H1 (cell line): ENCODE data around the gene OR2A12. TPM values are rescaled to one million over a fixed set of nuclear protein-coding genes. Genes with fewer than 3 reads are reported as not detected.

Experiments used
- CTCF ChIA-PET: fragments of 300-600 bp; sonication (Branson Sonifier 250); formaldehyde crosslinking; loops from one replicate; lab custom pipeline; 2021; ENCODE audit not compliant: partially characterized antibody; lab: Charles Lee
- POLR2A ChIA-PET: fragments of 300-600 bp; sonication (Branson Sonifier 250); formaldehyde crosslinking; loops from one replicate; lab custom pipeline; 2021; ENCODE audit warnings: inconsistent platforms; ENCODE audit not compliant: partially characterized antibody; lab: Charles Lee
- DNase-seq, 2 experiments: peaks; one replicate each; pipeline versions ENCODE4 v3.0.0 to v3.0.0-alpha.2; 2010 to 2022; ENCODE audit warnings: low spot score in 2 of 2, low read depth in 1 of 2, mixed read lengths in 1 of 2
- FAIRE-seq: peaks from 2 replicates; lab custom pipeline; 2011; peaks lifted over from hg19 to GRCh38; lab: Jason Lieb, UNC
- H2AFZ ChIP-seq: 2 replicates; pipeline ENCODE4 v1.8.1; 2012; ENCODE audit warnings: low read length, inconsistent platforms
- H2AK5ac ChIP-seq: 2 replicates; pipeline ENCODE4 v1.6.1; 2013; ENCODE audit warnings: low read depth, low read length
- H2BK120ac ChIP-seq: replicated peaks from 2 replicates; pipeline ENCODE3; 2013; ENCODE audit warnings: low read depth, low read length, inconsistent platforms
- H2BK12ac ChIP-seq: 2 replicates; pipeline ENCODE4 v1.6.1; 2013; ENCODE audit warnings: low read depth, low read length
- H2BK15ac ChIP-seq: 2 replicates; pipeline ENCODE4 v1.6.1; 2013; ENCODE audit warnings: low read length
- H2BK20ac ChIP-seq: 2 replicates; pipeline ENCODE4 v1.6.1; 2013; ENCODE audit warnings: low read length
- H2BK5ac ChIP-seq: 2 replicates; pipeline ENCODE4 v1.6.1; 2013; ENCODE audit warnings: low read depth, low read length
- H3K14ac ChIP-seq: 2 replicates; pipeline ENCODE4 v1.6.1; 2013; ENCODE audit warnings: inconsistent platforms; ENCODE audit not compliant: insufficient read length
- H3K18ac ChIP-seq: 2 replicates; pipeline ENCODE4 v1.6.1; 2013; ENCODE audit warnings: low read length; ENCODE audit errors: extremely low read depth
- H3K23ac ChIP-seq: 2 replicates; pipeline ENCODE4 v1.6.1; 2013; ENCODE audit warnings: inconsistent platforms; ENCODE audit not compliant: insufficient read length
- H3K23me2 ChIP-seq: 2 replicates; pipeline ENCODE4 v1.6.1; 2013; ENCODE audit warnings: low read depth, low read length
- H3K27ac ChIP-seq: 2 replicates; pipeline ENCODE4 v1.6.1; 2011; ENCODE audit warnings: low read depth, low read length, inconsistent platforms
- H3K27me3 ChIP-seq, 4 experiments: replicated peaks in 1 of 4; 1 replicate in 1 of 4; 2 replicates in 3 of 4; pipeline versions ENCODE4 v1.6.1 to v1.8.1; 2011 to 2013; ENCODE audit warnings: low read length in 3 of 4, mild to moderate bottlenecking in 3 of 4, inconsistent platforms in 2 of 4, mixed read lengths in 2 of 4, moderate library complexity in 1 of 4; ENCODE audit not compliant: control insufficient read depth in 3 of 4, insufficient read depth in 3 of 4; ENCODE audit errors: extremely low read depth in 1 of 4
- H3K36me3 ChIP-seq, 4 experiments: 2 replicates each; pipeline versions ENCODE4 v1.6.1 to v1.8.1; 2011 to 2013; ENCODE audit warnings: mild to moderate bottlenecking in 4 of 4, low read length in 3 of 4, moderate library complexity in 2 of 4, control low read depth in 1 of 4, inconsistent platforms in 1 of 4; ENCODE audit not compliant: insufficient read depth in 4 of 4, control insufficient read depth in 2 of 4
- H3K4ac ChIP-seq: replicated peaks from 2 replicates; pipeline ENCODE3; 2013; ENCODE audit warnings: low read length, low read depth, mixed read lengths, inconsistent platforms; ENCODE audit not compliant: insufficient read length
- H3K4me1 ChIP-seq, 4 experiments: replicated peaks in 1 of 4; 1 replicate in 1 of 4; 2 replicates in 3 of 4; pipeline versions ENCODE4 v1.6.1 to v1.8.1; 2011 to 2013; ENCODE audit warnings: low read length in 3 of 4, inconsistent platforms in 2 of 4, mixed read lengths in 1 of 4; ENCODE audit not compliant: insufficient read depth in 4 of 4, control insufficient read depth in 3 of 4
- H3K4me2 ChIP-seq, 2 experiments: 2 replicates each; pipeline versions ENCODE4 v1.6.1 to v1.8.1; 2011 to 2013; ENCODE audit warnings: low read depth in 2 of 2, low read length in 2 of 2, control low read depth in 1 of 2, inconsistent platforms in 1 of 2, mild to moderate bottlenecking in 1 of 2; ENCODE audit not compliant: insufficient read depth in 1 of 2
- H3K4me3 ChIP-seq, 4 experiments: fragments of 200-600, 300-600 bp in 1 of 4; sonication (generic), shearing (Covaris generic), sonication (Bioruptor Twin) in 1 of 4; 2 replicates each; pipeline versions ENCODE4 v1.5.1 to v1.8.1; 2011 to 2016; ENCODE audit warnings: low read length in 4 of 4, low read depth in 3 of 4, control low read depth in 2 of 4, inconsistent platforms in 2 of 4, mild to moderate bottlenecking in 2 of 4, mixed read lengths in 1 of 4, moderate library complexity in 1 of 4; ENCODE audit not compliant: insufficient read depth in 2 of 4; ENCODE audit errors: extremely low read depth in 1 of 4
- H3K56ac ChIP-seq: replicated peaks from 2 replicates; pipeline ENCODE3; 2013; ENCODE audit warnings: low read depth, mild to moderate bottlenecking, mixed read lengths, low read length, inconsistent platforms; ENCODE audit not compliant: insufficient read length
- H3K79me1 ChIP-seq: 2 replicates; pipeline ENCODE4 v1.6.1; 2013; ENCODE audit warnings: low read depth, low read length, control low read depth
- H3K79me2 ChIP-seq, 2 experiments: 2 replicates each; pipeline versions ENCODE4 v1.6.1 to v1.8.1; 2012 to 2013; ENCODE audit warnings: low read length in 2 of 2, mild to moderate bottlenecking in 2 of 2, inconsistent platforms in 1 of 2; ENCODE audit not compliant: insufficient read depth in 2 of 2, control insufficient read depth in 1 of 2
- H3K9ac ChIP-seq, 4 experiments: replicated peaks in 1 of 4; 1 replicate in 1 of 4; 2 replicates in 3 of 4; pipeline versions ENCODE4 v1.6.1 to v1.8.1; 2011 to 2013; ENCODE audit warnings: low read depth in 3 of 4, low read length in 3 of 4, control low read depth in 2 of 4, mild to moderate bottlenecking in 2 of 4, moderate library complexity in 2 of 4, inconsistent platforms in 1 of 4; ENCODE audit errors: extremely low read depth in 1 of 4
- H3K9me3 ChIP-seq, 2 experiments: 2 replicates each; pipeline versions ENCODE4 v1.6.1 to v1.8.1; 2012 to 2013; ENCODE audit warnings: mild to moderate bottlenecking in 2 of 2, moderate library complexity in 2 of 2, control low read depth in 1 of 2, inconsistent platforms in 1 of 2, low read depth in 1 of 2, low read length in 1 of 2, mixed read lengths in 1 of 2; ENCODE audit not compliant: insufficient read depth in 2 of 2
- H4K20me1 ChIP-seq, 2 experiments: replicated peaks in 1 of 2; 2 replicates each; pipeline versions ENCODE3 to v1.8.1; 2011 to 2013; ENCODE audit warnings: inconsistent platforms in 2 of 2, low read length in 2 of 2, mild to moderate bottlenecking in 1 of 2; ENCODE audit not compliant: insufficient read depth in 2 of 2, control insufficient read depth in 1 of 2
- H4K5ac ChIP-seq: 2 replicates; pipeline ENCODE4 v1.6.1; 2013; ENCODE audit warnings: low read length, low read depth, mixed read lengths, inconsistent platforms; ENCODE audit not compliant: insufficient read length
- H4K8ac ChIP-seq: 2 replicates; pipeline ENCODE4 v1.8.0; 2013; ENCODE audit warnings: mild to moderate bottlenecking, moderate library complexity, low read length, inconsistent platforms; ENCODE audit not compliant: insufficient read depth; ENCODE audit errors: extremely low read depth
- H4K91ac ChIP-seq: replicated peaks from 2 replicates; pipeline ENCODE3; 2013; ENCODE audit warnings: low read length, mixed read lengths, inconsistent platforms; ENCODE audit not compliant: insufficient read length
- TEAD4 ChIP-seq: IDR thresholded peaks from 2 replicates; pipeline ENCODE4 v1.6.1; 2012; ENCODE audit warnings: low read depth, low read length, inconsistent platforms, mixed read lengths
- polyA plus RNA-seq, 7 experiments: library from polyadenylated mRNA; depleted of rRNA in 3 of 7; stranded (reverse) in 5 of 7; unstranded in 2 of 7; fragments of >200 nt in 5 of 7; fragments of 200-250 nt in 2 of 7; gene quantifications; 1 replicate in 5 of 7; 2 replicates in 1 of 7; 4 replicates in 1 of 7; pipeline versions ENCODE4 v1.2.1 to v1.2.3, GENCODE V29; 2011 to 2013; ENCODE audit warnings: missing spikeins in 2 of 7, mixed read lengths in 2 of 7
- total RNA-seq: library from RNA; stranded (reverse); fragmentation: NEBNext Ultra II Directional; extraction: Animal tissue kit (Norgen Biotek cat#: 25700); gene quantifications from 2 replicates; pipeline ENCODE4 v1.2.1, GENCODE V29; 2021
- TF ChIP-seq, protein P1 (sequence below): fragments of 300-600 bp; sonication (generic); IDR thresholded peaks from 2 replicates; pipeline ENCODE4 v1.7.1; 2012; ENCODE audit warnings: low read length, moderate library complexity, mild to moderate bottlenecking, inconsistent platforms; ENCODE audit not compliant: insufficient replicate concordance

Gene OR2A12
- total and polyA plus RNA-seq, 2 of the 8 experiments (the other 6 are each of a cell fraction or from before 2014, with no cell fraction given): not detected

DNA sequence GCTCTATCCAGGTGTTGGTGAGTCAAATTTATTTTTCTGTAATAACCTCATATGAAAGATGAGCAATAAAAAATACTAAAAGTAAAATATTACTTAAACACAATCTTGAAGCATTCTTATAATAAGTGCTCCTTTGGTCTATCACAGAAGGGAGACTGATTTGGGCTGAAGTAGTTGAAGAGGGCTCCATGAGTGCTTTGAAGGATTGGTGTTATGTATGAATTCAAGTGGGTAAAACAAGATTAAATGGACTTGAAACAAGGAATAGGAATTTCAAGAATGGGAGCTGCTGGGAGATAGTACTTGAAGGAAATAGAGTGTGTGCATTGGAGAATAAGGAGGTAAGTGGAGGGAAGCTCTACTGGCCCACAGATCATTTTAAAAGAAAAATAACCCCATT, 16.0 kb downstream of the OR2A12 start:
- Histone ChIP-seq H3K23ac (no peak overlapping the region), H3K4ac (no peak overlapping the region), H3K9ac (no peak overlapping the region), H4K20me1 (no peaks in the 10 kb centered on the region), H3K27me3 (no peaks in the 10 kb centered on the region), H3K18ac (no peak overlapping the region), H2AFZ (no peak overlapping the region), H3K14ac (no peak overlapping the region), H2BK15ac (no peak overlapping the region), H2AK5ac (no peak overlapping the region), H3K36me3 (no peaks in the 10 kb centered on the region), H3K79me2 (no peaks in the 10 kb centered on the region), H3K23me2 (no peaks in the 10 kb centered on the region), H2BK20ac (no peak overlapping the region), H3K4me3 (no peak overlapping the region), H3K27ac (no peak overlapping the region), H3K9me3 (no peaks in the 10 kb centered on the region), H3K4me1 (no peaks in the 10 kb centered on the region), H2BK120ac (no peak overlapping the region), H2BK5ac (no peak overlapping the region), H4K8ac (no peak overlapping the region), H3K4me2 (no peak overlapping the region), H3K56ac (no peak overlapping the region), H2BK12ac (no peak overlapping the region), H4K91ac (no peak overlapping the region), H3K79me1 (no peaks in the 10 kb centered on the region), H4K5ac (no peak overlapping the region)
- ChIA-PET CTCF (no interaction called here), POLR2A (no interaction called here)
- no peak for DNase-seq
- FAIRE-seq: no peak
- no peak for TF ChIP-seq TEAD4
- TF ChIP-seq, protein P1, sequence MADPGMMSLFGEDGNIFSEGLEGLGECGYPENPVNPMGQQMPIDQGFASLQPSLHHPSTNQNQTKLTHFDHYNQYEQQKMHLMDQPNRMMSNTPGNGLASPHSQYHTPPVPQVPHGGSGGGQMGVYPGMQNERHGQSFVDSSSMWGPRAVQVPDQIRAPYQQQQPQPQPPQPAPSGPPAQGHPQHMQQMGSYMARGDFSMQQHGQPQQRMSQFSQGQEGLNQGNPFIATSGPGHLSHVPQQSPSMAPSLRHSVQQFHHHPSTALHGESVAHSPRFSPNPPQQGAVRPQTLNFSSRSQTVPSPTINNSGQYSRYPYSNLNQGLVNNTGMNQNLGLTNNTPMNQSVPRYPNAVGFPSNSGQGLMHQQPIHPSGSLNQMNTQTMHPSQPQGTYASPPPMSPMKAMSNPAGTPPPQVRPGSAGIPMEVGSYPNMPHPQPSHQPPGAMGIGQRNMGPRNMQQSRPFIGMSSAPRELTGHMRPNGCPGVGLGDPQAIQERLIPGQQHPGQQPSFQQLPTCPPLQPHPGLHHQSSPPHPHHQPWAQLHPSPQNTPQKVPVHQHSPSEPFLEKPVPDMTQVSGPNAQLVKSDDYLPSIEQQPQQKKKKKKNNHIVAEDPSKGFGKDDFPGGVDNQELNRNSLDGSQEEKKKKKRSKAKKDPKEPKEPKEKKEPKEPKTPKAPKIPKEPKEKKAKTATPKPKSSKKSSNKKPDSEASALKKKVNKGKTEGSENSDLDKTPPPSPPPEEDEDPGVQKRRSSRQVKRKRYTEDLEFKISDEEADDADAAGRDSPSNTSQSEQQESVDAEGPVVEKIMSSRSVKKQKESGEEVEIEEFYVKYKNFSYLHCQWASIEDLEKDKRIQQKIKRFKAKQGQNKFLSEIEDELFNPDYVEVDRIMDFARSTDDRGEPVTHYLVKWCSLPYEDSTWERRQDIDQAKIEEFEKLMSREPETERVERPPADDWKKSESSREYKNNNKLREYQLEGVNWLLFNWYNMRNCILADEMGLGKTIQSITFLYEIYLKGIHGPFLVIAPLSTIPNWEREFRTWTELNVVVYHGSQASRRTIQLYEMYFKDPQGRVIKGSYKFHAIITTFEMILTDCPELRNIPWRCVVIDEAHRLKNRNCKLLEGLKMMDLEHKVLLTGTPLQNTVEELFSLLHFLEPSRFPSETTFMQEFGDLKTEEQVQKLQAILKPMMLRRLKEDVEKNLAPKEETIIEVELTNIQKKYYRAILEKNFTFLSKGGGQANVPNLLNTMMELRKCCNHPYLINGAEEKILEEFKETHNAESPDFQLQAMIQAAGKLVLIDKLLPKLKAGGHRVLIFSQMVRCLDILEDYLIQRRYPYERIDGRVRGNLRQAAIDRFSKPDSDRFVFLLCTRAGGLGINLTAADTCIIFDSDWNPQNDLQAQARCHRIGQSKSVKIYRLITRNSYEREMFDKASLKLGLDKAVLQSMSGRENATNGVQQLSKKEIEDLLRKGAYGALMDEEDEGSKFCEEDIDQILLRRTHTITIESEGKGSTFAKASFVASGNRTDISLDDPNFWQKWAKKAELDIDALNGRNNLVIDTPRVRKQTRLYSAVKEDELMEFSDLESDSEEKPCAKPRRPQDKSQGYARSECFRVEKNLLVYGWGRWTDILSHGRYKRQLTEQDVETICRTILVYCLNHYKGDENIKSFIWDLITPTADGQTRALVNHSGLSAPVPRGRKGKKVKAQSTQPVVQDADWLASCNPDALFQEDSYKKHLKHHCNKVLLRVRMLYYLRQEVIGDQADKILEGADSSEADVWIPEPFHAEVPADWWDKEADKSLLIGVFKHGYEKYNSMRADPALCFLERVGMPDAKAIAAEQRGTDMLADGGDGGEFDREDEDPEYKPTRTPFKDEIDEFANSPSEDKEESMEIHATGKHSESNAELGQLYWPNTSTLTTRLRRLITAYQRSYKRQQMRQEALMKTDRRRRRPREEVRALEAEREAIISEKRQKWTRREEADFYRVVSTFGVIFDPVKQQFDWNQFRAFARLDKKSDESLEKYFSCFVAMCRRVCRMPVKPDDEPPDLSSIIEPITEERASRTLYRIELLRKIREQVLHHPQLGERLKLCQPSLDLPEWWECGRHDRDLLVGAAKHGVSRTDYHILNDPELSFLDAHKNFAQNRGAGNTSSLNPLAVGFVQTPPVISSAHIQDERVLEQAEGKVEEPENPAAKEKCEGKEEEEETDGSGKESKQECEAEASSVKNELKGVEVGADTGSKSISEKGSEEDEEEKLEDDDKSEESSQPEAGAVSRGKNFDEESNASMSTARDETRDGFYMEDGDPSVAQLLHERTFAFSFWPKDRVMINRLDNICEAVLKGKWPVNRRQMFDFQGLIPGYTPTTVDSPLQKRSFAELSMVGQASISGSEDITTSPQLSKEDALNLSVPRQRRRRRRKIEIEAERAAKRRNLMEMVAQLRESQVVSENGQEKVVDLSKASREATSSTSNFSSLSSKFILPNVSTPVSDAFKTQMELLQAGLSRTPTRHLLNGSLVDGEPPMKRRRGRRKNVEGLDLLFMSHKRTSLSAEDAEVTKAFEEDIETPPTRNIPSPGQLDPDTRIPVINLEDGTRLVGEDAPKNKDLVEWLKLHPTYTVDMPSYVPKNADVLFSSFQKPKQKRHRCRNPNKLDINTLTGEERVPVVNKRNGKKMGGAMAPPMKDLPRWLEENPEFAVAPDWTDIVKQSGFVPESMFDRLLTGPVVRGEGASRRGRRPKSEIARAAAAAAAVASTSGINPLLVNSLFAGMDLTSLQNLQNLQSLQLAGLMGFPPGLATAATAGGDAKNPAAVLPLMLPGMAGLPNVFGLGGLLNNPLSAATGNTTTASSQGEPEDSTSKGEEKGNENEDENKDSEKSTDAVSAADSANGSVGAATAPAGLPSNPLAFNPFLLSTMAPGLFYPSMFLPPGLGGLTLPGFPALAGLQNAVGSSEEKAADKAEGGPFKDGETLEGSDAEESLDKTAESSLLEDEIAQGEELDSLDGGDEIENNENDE: no peak
